Liver (tissue), 9 donors: ENCODE measurements around the gene ROBO4. TPM values are rescaled to one million over a fixed set of nuclear protein-coding genes. Genes with fewer than 3 reads are reported as not detected.
A peak's percentile ranks its signal among the peaks of the same experiment; 100 is the strongest.

Experiments
- DNase-seq: peaks from one replicate; pipeline ENCODE4 v3.0.0-alpha.2; 2017; ENCODE audit warnings: low spot score
- H3K27ac ChIP-seq, 2 donors: one replicate each; pipeline ENCODE4 v1.7.0; 2013; ENCODE audit warnings: inconsistent platforms in 2 of 2, low read length in 2 of 2, control low read depth in 1 of 2, low read depth in 1 of 2, mild to moderate bottlenecking in 1 of 2
- H3K27me3 ChIP-seq, 4 donors: one replicate each; pipeline versions ENCODE4 v1.6.1 to v1.7.0; 2013; ENCODE audit warnings: low read length in 3 of 4, inconsistent platforms in 1 of 4, mild to moderate bottlenecking in 1 of 4, moderate library complexity in 1 of 4; ENCODE audit not compliant: control insufficient read depth in 4 of 4, insufficient read depth in 4 of 4
- H3K36me3 ChIP-seq, 4 donors: one replicate each; pipeline versions ENCODE4 v1.6.1 to v1.7.0; 2013; ENCODE audit warnings: low read length in 3 of 4, mild to moderate bottlenecking in 3 of 4, low read depth in 1 of 4, moderate library complexity in 1 of 4; ENCODE audit not compliant: control insufficient read depth in 4 of 4, insufficient read depth in 3 of 4
- H3K4me1 ChIP-seq, 4 donors: one replicate each; pipeline versions ENCODE4 v1.6.1 to v1.7.0; 2013; ENCODE audit warnings: low read length in 3 of 4, mild to moderate bottlenecking in 3 of 4, moderate library complexity in 1 of 4; ENCODE audit not compliant: control insufficient read depth in 4 of 4, insufficient read depth in 4 of 4
- H3K4me3 ChIP-seq, 3 donors: one replicate each; pipeline versions ENCODE4 v1.6.1 to v1.7.0; 2013; ENCODE audit warnings: low read length in 3 of 3, control low read depth in 1 of 3, low read depth in 1 of 3, mild to moderate bottlenecking in 1 of 3
- H3K9ac ChIP-seq, 2 donors: one replicate each; pipeline ENCODE4 v1.7.0; 2013; ENCODE audit warnings: low read length in 2 of 2, mild to moderate bottlenecking in 2 of 2, moderate library complexity in 2 of 2, control low read depth in 1 of 2, low read depth in 1 of 2
- H3K9me3 ChIP-seq, 4 donors: one replicate each; pipeline versions ENCODE4 v1.6.1 to v1.7.0; 2013; ENCODE audit warnings: low read length in 3 of 4; ENCODE audit not compliant: control insufficient read depth in 4 of 4
- FOXA1 ChIP-seq: IDR thresholded peaks from 2 replicates; pipeline ENCODE4 v1.6.1; 2016; ENCODE audit warnings: antibody characterized with exemption
- FOXA2 ChIP-seq: IDR thresholded peaks from 2 replicates; pipeline ENCODE4 v1.6.1; 2016; ENCODE audit warnings: antibody characterized with exemption
- GABPA ChIP-seq, 2 donors: IDR thresholded peaks in 1 of 2; conservative IDR thresholded peaks in 1 of 2; 2 replicates each; pipeline ENCODE4 v1.6.1; 2016; ENCODE audit warnings: antibody characterized with exemption in 2 of 2, mild to moderate bottlenecking in 1 of 2, moderate library complexity in 1 of 2
- HNF4A ChIP-seq, 2 donors: conservative IDR thresholded peaks; 2 replicates each; pipeline ENCODE4 v1.6.1; 2016; ENCODE audit warnings: antibody characterized with exemption in 2 of 2, mild to moderate bottlenecking in 2 of 2
- JUND ChIP-seq, 2 donors: IDR thresholded peaks; 2 replicates each; pipeline ENCODE4 v1.6.1; 2016; ENCODE audit warnings: antibody characterized with exemption in 2 of 2
- NR2F2 ChIP-seq: IDR thresholded peaks from 2 replicates; pipeline ENCODE4 v1.6.1; 2016; ENCODE audit warnings: antibody characterized with exemption
- SP1 ChIP-seq: IDR thresholded peaks from 2 replicates; pipeline ENCODE4 v1.6.1; 2018; ENCODE audit warnings: antibody characterized with exemption, mild to moderate bottlenecking
- TAF1 ChIP-seq: conservative IDR thresholded peaks from 2 replicates; pipeline ENCODE4 v1.6.1; 2016; ENCODE audit warnings: antibody characterized with exemption, mild to moderate bottlenecking
- YY1 ChIP-seq: IDR thresholded peaks from 2 replicates; pipeline ENCODE4 v1.6.1; 2016; ENCODE audit warnings: antibody characterized with exemption, mild to moderate bottlenecking
- WGBS: extraction: QIAGEN DNeasy Blood & Tissue Kit; methylation state at CpG from one replicate; pipeline ENCODE4 v1.1.7; 2013; 5-methylcytosine and 5-hydroxymethylcytosine counted together
- polyA plus RNA-seq, 2 donors: library from polyadenylated mRNA; stranded (reverse) in 1 of 2; unstranded in 1 of 2; fragments of 200-250 nt in 1 of 2; fragments of >200 nt in 1 of 2; fragmentation: Nextera tagmentation in 1 of 2; extraction: Ambion mirVana in 1 of 2; gene quantifications; one replicate each; pipeline versions ENCODE4 v1.2.1 to v1.2.3, GENCODE V29; 2013 to 2015
- total RNA-seq, 2 donors: library from RNA; depleted of rRNA; stranded (reverse); fragments of >200 nt; gene quantifications; one replicate each; pipeline ENCODE4 v1.2.3, GENCODE V29; 2014
- TF ChIP-seq, protein P1 (sequence below): IDR thresholded peaks from 2 replicates; pipeline ENCODE4 v1.6.1; 2016; ENCODE audit warnings: antibody characterized with exemption
- TF ChIP-seq, protein P2 (sequence below): fragments of 150-350 bp; IDR thresholded peaks from 2 replicates; pipeline ENCODE4 v1.5.1; 2017; ENCODE audit warnings: improper control_type of control experiment, low read depth, low read length; ENCODE audit not compliant: missing input control
- TF ChIP-seq, protein P3 (sequence below): IDR thresholded peaks from 2 replicates; pipeline ENCODE4 v1.6.1; 2016; ENCODE audit warnings: antibody characterized with exemption, mild to moderate bottlenecking
- TF ChIP-seq, protein P4 (sequence below): IDR thresholded peaks from 2 replicates; pipeline ENCODE4 v1.6.1; 2016; ENCODE audit warnings: antibody characterized with exemption
- TF ChIP-seq, protein P5 (sequence below): IDR thresholded peaks from 2 replicates; pipeline ENCODE4 v1.6.1; 2016; ENCODE audit warnings: antibody characterized with exemption
- donor health status: healthy.
- donor health status: healthy.
- donor health status: healthy.
- donor health status: healthy.
- donor health status: healthy.

Gene ROBO4
- total and polyA plus RNA-seq, 4 donors: 2.5 to 17.2 (median 7.6) TPM

DNA sequence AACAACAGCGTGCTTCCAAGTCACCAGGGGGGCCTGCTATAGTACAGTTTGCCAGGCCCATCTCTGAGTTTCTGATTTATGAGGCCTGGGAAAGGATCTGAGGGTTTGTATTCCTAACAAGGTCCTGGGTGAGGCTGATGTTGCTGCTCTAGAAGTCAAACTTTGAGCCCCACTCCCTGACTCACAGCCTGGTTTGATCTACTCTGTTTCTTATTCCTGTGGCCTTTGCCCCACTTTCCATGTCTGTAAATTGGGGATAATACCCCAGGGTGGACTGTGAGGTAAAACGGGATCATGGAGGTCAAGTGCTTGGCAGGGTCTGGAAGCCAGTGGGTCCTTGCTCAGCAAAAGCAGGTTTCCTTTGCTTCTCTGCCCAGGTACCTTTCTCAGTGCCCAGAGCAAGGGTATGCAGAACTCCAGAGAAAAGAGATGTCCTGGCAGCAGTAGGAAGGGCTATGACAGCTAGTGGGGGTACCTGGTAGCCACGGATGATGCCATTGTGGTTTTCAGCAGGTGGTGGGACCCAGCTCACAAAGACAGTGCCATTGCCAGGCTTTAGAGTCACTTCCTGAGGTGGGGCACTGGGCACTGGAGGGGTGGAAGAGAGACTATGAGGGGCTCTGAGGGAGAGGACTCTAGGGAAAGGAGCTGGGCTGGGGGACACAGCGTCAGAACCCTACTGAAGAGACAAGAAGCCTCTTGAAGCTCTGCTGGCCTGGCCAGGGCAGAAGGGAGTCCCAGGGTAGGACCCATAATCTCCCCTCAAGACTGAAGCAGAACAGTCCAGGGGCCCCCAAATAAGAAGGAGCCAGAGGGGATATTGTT is 2.8 kb downstream of the ROBO4 start:
- no peaks in the 10 kb centered on the region for H3K36me3 ChIP-seq
- WGBS: 89% methylated on average over 4 of the region's 4 CpGs
- H3K27ac ChIP-seq: no peak overlapping the region
- H3K9ac ChIP-seq: no peak overlapping the region
- H3K4me1 ChIP-seq: peaks cover 0 to 9% (median 1%) of the 10 kb centered on the region in 4 donors
- peak overlapping the region in 1 of 3 donors; percentile 13 for H3K4me3 ChIP-seq
- H3K9me3 ChIP-seq: no peaks in the 10 kb centered on the region
- DNase-seq: no peak
- H3K27me3 ChIP-seq: peaks cover 0 to 1% (median 0%) of the 10 kb centered on the region in 4 donors
- TF ChIP-seq YY1 (no peak), FOXA2 (no peak), FOXA1 (no peak), HNF4A (conservative IDR thresholded peaks at IDR 0.05) (no peak), SP1 (no peak), NR2F2 (no peak), TAF1 (no peak), JUND (IDR thresholded peaks at IDR 0.05) (no peak), GABPA (IDR thresholded peaks at IDR 0.05 in 1 of 2, conservative IDR thresholded peaks at IDR 0.05 in 1 of 2) (no peak)
- TF ChIP-seq, protein P1, sequence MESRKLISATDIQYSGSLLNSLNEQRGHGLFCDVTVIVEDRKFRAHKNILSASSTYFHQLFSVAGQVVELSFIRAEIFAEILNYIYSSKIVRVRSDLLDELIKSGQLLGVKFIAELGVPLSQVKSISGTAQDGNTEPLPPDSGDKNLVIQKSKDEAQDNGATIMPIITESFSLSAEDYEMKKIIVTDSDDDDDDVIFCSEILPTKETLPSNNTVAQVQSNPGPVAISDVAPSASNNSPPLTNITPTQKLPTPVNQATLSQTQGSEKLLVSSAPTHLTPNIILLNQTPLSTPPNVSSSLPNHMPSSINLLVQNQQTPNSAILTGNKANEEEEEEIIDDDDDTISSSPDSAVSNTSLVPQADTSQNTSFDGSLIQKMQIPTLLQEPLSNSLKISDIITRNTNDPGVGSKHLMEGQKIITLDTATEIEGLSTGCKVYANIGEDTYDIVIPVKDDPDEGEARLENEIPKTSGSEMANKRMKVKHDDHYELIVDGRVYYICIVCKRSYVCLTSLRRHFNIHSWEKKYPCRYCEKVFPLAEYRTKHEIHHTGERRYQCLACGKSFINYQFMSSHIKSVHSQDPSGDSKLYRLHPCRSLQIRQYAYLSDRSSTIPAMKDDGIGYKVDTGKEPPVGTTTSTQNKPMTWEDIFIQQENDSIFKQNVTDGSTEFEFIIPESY: no peak
- TF ChIP-seq, protein P2, sequence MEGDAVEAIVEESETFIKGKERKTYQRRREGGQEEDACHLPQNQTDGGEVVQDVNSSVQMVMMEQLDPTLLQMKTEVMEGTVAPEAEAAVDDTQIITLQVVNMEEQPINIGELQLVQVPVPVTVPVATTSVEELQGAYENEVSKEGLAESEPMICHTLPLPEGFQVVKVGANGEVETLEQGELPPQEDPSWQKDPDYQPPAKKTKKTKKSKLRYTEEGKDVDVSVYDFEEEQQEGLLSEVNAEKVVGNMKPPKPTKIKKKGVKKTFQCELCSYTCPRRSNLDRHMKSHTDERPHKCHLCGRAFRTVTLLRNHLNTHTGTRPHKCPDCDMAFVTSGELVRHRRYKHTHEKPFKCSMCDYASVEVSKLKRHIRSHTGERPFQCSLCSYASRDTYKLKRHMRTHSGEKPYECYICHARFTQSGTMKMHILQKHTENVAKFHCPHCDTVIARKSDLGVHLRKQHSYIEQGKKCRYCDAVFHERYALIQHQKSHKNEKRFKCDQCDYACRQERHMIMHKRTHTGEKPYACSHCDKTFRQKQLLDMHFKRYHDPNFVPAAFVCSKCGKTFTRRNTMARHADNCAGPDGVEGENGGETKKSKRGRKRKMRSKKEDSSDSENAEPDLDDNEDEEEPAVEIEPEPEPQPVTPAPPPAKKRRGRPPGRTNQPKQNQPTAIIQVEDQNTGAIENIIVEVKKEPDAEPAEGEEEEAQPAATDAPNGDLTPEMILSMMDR: no peak
- TF ChIP-seq, protein P3, sequence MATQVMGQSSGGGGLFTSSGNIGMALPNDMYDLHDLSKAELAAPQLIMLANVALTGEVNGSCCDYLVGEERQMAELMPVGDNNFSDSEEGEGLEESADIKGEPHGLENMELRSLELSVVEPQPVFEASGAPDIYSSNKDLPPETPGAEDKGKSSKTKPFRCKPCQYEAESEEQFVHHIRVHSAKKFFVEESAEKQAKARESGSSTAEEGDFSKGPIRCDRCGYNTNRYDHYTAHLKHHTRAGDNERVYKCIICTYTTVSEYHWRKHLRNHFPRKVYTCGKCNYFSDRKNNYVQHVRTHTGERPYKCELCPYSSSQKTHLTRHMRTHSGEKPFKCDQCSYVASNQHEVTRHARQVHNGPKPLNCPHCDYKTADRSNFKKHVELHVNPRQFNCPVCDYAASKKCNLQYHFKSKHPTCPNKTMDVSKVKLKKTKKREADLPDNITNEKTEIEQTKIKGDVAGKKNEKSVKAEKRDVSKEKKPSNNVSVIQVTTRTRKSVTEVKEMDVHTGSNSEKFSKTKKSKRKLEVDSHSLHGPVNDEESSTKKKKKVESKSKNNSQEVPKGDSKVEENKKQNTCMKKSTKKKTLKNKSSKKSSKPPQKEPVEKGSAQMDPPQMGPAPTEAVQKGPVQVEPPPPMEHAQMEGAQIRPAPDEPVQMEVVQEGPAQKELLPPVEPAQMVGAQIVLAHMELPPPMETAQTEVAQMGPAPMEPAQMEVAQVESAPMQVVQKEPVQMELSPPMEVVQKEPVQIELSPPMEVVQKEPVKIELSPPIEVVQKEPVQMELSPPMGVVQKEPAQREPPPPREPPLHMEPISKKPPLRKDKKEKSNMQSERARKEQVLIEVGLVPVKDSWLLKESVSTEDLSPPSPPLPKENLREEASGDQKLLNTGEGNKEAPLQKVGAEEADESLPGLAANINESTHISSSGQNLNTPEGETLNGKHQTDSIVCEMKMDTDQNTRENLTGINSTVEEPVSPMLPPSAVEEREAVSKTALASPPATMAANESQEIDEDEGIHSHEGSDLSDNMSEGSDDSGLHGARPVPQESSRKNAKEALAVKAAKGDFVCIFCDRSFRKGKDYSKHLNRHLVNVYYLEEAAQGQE: no peak

DNA sequence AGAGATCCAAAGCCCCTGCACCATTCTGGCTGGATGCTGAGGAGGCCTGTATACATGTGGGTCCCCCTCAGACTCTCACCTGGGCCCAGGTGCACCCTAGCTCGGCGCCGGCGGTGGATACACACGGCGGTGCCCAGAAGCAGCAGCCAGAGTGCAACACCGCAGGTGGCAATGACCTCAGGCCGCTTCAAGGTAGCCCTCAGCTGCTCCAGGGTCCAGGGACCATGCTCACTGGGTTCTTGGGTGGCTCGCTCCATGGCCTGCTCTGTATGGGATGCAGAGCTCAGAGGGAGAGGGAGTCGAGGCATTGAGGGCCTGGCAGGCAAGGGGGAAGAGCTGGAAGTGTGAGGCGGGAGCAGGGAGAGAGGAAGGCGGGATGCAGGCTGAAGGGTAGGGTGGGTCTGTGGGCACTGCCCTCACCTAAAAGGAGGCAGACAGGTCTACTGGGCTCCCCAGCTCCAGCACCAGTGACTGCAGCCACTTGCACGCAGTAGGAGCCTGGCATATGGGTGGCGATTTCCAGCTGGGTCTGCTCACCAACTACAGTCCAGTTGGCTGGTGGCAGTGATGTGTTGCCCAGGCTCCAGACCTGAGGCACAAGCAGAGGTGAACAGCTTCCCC is 3.8 kb downstream of the ROBO4 start:
- Histone ChIP-seq H3K36me3 (no peaks in the 10 kb centered on the region), H3K9me3 (no peaks in the 10 kb centered on the region), H3K4me1 (peaks cover 0 to 9% (median 1%) of the 10 kb centered on the region in 4 donors), H3K9ac (no peak overlapping the region), H3K27me3 (no peaks in the 10 kb centered on the region), H3K27ac (no peak overlapping the region), H3K4me3 (no peak overlapping the region)
- DNase-seq: no peak
- WGBS: 87% methylated on average over 14 of the region's 14 CpGs
- TF ChIP-seq, protein P4, sequence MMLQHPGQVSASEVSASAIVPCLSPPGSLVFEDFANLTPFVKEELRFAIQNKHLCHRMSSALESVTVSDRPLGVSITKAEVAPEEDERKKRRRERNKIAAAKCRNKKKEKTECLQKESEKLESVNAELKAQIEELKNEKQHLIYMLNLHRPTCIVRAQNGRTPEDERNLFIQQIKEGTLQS: no peak
- TF ChIP-seq, protein P3: no peak
- TF ChIP-seq FOXA2 (no peak), HNF4A (conservative IDR thresholded peaks at IDR 0.05) (no peak)
- TF ChIP-seq, protein P5, sequence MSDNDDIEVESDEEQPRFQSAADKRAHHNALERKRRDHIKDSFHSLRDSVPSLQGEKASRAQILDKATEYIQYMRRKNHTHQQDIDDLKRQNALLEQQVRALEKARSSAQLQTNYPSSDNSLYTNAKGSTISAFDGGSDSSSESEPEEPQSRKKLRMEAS: no peak
